GM12872 (cell line): ENCODE results near the gene LHX2.

Source experiments
- TF ChIP-seq, protein P1 (sequence below): IDR thresholded peaks from 3 replicates; pipeline ENCODE4 v1.5.1; 2011; ENCODE audit warnings: low read depth, mild to moderate bottlenecking, low read length, moderate library complexity; ENCODE audit not compliant: insufficient read depth

LHX2 gene

DNA sequence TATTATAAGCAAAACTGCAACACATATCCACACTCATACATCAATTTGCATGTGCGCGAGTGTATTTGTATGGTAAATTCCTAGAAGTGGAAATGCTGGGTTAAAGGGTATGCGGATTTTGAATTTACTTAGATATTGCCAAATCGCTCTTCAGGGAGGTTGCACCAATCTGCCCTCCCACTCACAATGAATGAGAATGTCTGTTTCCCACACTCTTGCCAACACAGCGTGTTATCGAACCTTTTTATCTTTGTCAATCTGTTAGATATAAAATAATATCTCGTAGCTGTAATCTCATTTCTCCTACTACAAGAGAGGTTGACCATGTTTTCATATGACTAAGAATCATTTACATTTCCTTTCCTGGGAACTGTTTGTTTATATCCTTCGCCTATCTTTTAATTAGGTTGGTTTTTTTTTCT is 35.7 kb downstream of the LHX2 start:
- TF ChIP-seq, protein P1, sequence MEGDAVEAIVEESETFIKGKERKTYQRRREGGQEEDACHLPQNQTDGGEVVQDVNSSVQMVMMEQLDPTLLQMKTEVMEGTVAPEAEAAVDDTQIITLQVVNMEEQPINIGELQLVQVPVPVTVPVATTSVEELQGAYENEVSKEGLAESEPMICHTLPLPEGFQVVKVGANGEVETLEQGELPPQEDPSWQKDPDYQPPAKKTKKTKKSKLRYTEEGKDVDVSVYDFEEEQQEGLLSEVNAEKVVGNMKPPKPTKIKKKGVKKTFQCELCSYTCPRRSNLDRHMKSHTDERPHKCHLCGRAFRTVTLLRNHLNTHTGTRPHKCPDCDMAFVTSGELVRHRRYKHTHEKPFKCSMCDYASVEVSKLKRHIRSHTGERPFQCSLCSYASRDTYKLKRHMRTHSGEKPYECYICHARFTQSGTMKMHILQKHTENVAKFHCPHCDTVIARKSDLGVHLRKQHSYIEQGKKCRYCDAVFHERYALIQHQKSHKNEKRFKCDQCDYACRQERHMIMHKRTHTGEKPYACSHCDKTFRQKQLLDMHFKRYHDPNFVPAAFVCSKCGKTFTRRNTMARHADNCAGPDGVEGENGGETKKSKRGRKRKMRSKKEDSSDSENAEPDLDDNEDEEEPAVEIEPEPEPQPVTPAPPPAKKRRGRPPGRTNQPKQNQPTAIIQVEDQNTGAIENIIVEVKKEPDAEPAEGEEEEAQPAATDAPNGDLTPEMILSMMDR: no peak

DNA sequence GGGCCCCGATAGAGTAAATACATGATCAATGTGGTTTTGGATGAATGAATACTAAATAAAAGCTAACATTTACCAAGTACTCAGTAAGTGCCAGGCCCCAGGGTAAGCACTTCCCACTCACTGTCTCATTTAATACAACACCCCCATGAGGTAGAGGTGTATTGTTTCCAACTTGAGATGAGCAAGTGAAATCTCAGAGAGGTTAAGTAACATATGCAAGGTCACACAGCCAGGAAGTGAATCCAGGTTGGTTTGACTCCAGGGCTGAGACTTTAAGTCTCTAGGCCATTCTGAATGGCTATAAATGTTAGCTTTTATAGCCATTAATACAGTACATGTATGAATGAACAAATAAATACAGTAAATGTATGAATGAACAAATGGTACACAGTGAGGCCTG is 39.4 kb downstream of the LHX2 start:
- TF ChIP-seq, protein P1: no peak

DNA sequence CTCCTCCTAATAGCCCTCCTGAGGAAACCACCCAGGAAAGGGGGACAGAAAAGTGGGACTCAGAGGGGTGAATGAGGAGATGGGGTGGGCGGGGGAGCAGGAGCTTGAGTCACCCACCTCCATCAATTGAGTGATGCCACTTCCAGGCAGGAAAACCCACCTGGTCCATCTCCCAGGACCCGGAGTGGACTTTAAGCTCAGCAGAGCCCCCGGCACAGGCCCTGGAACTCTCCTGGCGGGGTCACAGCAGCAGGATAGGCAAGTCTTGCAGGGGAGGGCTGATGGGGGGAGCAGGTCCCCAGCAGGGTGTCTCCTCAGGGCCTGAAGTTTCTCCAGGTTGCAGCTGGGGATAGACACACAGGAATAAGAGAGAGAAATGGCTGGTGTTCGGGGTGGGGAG is 40.8 kb downstream of the LHX2 start:
- TF ChIP-seq, protein P1: no peak

DNA sequence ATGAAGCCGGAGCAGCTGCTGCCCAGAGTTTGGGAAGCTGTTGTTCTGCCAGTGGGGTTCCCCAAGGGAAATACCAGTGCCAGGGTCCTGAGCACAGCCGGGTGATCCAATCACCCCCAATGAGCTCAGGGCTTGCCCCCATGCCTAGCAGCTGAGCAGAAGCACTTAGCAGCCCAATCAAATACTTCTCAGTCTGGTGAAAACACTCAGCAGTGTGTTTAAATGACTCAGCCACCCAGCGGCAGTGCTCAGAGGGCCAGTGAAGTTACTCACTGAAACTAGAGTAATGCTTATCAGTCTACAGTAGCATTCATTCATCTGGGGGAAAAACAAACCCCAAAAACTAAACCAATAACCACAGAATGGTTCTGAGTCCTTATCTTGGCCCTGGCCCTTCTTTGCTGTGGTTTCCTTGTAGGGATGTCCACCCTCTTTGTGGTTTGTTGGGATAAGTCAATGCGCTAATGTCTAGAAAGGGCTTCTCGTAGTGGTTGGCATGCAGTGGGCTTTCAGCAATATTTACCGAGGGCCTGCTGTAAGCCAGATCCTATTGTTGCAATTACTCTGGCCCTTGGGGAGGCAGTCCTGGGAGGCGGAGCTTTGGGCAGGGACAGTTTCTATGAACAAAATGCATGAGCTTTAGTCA is 43.1 kb downstream of the LHX2 start:
- TF ChIP-seq, protein P1: no peak

DNA sequence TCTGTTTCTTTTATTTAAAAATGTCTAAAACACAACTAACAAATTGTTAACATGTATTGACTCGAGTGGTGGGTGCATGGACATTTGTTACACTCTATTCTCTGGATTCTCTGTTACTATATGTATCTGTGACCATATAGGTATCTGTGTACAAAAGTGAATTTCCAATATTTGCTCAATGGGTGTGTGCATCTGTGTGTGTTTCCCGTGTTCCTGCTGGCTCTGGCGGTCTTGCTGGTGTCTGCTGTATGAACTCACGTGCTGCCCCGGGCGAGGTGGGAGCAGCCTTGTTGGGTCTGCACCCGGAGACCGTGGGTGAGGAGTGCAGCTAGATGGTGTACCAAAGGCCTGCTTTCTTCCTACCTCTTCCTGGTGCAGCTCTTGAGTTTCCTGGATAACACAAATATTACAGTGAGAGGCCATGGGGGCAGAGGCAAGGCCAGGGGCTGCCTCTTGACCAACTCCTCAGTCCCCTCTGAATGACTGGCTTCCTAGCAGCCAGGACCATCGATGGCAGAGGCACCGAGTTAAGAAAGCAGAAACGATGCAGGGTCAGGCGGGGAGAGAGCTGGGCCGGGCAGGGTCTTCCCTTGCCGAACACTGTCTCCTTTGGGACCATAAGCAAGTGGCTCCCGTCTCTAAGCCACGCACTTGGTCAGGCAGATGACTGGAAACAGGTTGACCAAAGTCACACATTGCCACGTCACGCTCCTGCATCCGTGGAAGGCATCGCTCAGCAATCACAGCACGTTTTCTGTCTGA is 49.5 kb downstream of the LHX2 start:
- TF ChIP-seq, protein P1: no peak

GRCh38 chr9:124062172-124062571 is 50.6 kb downstream of the LHX2 start:
- TF ChIP-seq, protein P1: peak; percentile 59

GRCh38 chr9:124066783-124067577 is 55.4 kb downstream of the LHX2 start:
- TF ChIP-seq, protein P1: no peak
